MCF 10A (cell line): ENCODE data around the gene PNMA6A. TPM values are rescaled to one million over a fixed set of nuclear protein-coding genes. Genes with fewer than 3 reads are reported as not detected.

Experiments used
- BruUV-seq: library from RNA; stranded (reverse); fragments of 400-500 nt; replicated peaks from 2 replicates; lab custom pipeline; 2021; lab: Mats Ljungman, UMichigan
- CTCF ChIA-PET: fragments of 300-600 bp; sonication (Branson Sonifier 250); formaldehyde crosslinking; extraction: SDS; loops from one replicate; lab custom pipeline; 2021; ENCODE audit warnings: antibody characterized with exemption, inconsistent platforms; lab: Yijun Ruan, JAX
- POLR2A ChIA-PET: fragments of 300-600, 350-650 bp; sonication (Branson Sonifier 250); formaldehyde crosslinking; extraction: SDS; loops from one replicate; lab custom pipeline; 2020; ENCODE audit warnings: antibody characterized with exemption, inconsistent platforms; lab: Yijun Ruan, JAX
- DNase-seq: peaks from one replicate; pipeline ENCODE4 v3.0.0-alpha.2; 2018; ENCODE audit not compliant: unreplicated experiment
- H3K27ac Mint-ChIP-seq: one replicate; pipeline ENCODE4 v1.8.0; 2022; ENCODE audit warnings: mild to moderate bottlenecking, low read depth, mixed read lengths; ENCODE audit not compliant: unreplicated experiment
- H3K27me3 Mint-ChIP-seq: one replicate; pipeline ENCODE4 v1.8.0; 2022; ENCODE audit warnings: mixed read lengths; ENCODE audit not compliant: insufficient read depth, unreplicated experiment
- H3K36me3 Mint-ChIP-seq: one replicate; pipeline ENCODE4 v1.8.0; 2022; ENCODE audit warnings: mild to moderate bottlenecking, moderate library complexity, mixed read lengths; ENCODE audit not compliant: insufficient read depth, unreplicated experiment
- H3K4me1 Mint-ChIP-seq: one replicate; pipeline ENCODE4 v1.8.0; 2022; ENCODE audit warnings: mixed read lengths; ENCODE audit not compliant: insufficient read depth, unreplicated experiment
- H3K4me3 Mint-ChIP-seq: one replicate; pipeline ENCODE4 v1.8.0; 2022; ENCODE audit warnings: mild to moderate bottlenecking, moderate library complexity, mixed read lengths; ENCODE audit not compliant: unreplicated experiment
- H3K9me3 Mint-ChIP-seq: one replicate; pipeline ENCODE4 v1.8.0; 2022; ENCODE audit warnings: mixed read lengths; ENCODE audit not compliant: unreplicated experiment
- CTCF ChIP-seq: fragments of 200-600 bp; IDR thresholded peaks from one replicate; pipeline ENCODE4 v1.8.0; 2022; ENCODE audit warnings: antibody characterized with exemption, mild to moderate bottlenecking; ENCODE audit not compliant: unreplicated experiment
- intact Hi-C: fragments of 100-400 bp; cut with micrococcal nuclease; formaldehyde crosslinking; loops from 2 replicates; pipeline ENCODE4 v1.14.1; 2022
- total RNA-seq: library from RNA; stranded (reverse); gene quantifications from 2 replicates; pipeline ENCODE4 v1.2.3, GENCODE V29; 2022

PNMA6A gene
- total RNA-seq, 1 experiment from 2014 or later, result not detected

DNA sequence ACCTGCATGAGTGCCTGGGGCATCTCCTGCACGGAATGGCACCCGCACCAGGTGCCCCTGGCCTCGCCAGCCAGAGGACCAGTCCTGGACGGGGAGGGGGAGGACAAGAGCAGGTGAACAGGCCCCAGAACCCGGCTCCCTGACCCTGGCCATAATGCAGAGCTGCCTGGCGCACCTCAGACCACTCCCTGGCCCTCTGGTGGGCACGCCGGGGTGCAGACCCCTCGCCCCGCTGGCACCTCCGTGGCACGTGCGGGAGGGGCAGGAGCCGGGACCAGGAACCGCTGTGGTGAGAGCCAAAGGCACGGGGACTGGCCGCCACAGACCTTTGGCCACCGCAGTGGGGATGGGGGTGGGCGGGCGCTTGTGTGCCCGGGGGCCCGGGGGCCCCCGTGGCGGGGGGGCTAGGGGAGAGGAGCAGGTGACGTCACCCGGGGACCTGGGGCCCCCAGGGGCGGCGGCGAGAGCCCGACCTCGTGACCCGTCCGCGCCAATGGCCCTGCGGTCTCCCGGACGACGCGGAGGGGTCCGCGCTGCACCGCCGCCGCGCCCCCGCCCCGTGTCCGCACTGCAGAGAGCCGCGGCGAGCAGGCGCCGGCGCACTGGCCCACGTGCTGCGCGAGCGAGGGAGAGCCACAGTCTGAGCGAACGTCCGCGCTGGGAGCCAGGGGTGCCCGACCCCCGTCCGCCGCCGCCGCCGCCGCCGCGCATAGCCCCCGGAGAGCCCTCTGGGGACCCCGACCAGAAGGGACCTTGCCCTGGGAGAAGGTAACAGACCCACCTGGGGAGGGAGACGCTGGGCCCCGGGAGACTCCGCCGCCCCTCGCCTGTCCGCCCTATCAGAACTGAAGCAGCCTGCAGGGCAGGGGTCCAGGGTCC lies 16.1 kb upstream of the PNMA6A start, which contains the start of gene PNMA3:
Gene PNMA3 (plus strand): TSS at position 600 of the 879 bp plus-strand sequence. CDS start 586 bp downstream, outside the sequence.
- H3K4me3 Mint-ChIP-seq, result no peak within 1 kb of the TSS
- no TSS peak for BruUV-seq

DNA sequence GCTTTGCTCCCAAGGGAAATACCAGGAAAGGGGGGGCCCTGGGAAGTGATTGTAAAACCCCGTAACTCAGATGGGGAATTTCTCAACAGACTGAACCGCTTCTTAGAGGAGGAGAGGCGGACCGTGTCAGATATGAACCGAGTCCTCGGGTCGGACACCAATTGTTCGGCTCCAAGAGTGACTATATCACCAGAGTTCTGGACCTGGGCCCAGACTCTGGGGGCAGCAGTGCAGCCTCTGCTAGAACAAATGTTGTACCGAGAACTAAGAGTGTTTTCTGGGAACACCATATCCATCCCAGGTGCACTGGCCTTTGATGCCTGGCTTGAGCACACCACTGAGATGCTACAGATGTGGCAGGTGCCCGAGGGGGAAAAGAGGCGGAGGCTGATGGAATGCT lies 15.0 kb upstream of the PNMA6A start:
- Mint-ChIP-seq H3K27me3 (peaks cover 10% of the 10 kb centered on the region), H3K27ac (no peak overlapping the region), H3K36me3 (no peaks in the 10 kb centered on the region), H3K9me3 (no peaks in the 10 kb centered on the region), H3K4me3 (no peak overlapping the region), H3K4me1 (no peaks in the 10 kb centered on the region)
- no peak for TF ChIP-seq CTCF
- POLR2A ChIA-PET, result no interaction called here
- intact Hi-C loops, result no loop called here
- CTCF ChIA-PET, result no interaction called here
- no peak for DNase-seq
- no TSS peak for BruUV-seq

More for the DNA sequence above, 16.1 kb upstream of the PNMA6A start, which contains the start of gene PNMA3:
- no peak for TF ChIP-seq CTCF
- POLR2A ChIA-PET, result no interaction called here
- DNase-seq, result no peak
- Mint-ChIP-seq H3K27me3 (peaks cover 17% of the 10 kb centered on the region), H3K9me3 (no peaks in the 10 kb centered on the region), H3K27ac (no peak within 1 kb of the TSS), H3K4me1 (no peaks in the 10 kb centered on the region), H3K36me3 (no peaks in the 10 kb centered on the region)
- intact Hi-C loops, result no loop called here
- CTCF ChIA-PET, result no interaction called here

GRCh38 chrX:153059191-153060094 lies 12.8 kb upstream of the PNMA6A start:
- H3K36me3 Mint-ChIP-seq, result no peaks in the 10 kb centered on the region
- H3K27me3 Mint-ChIP-seq, result no peaks in the 10 kb centered on the region
- no TSS peak for BruUV-seq
- H3K27ac Mint-ChIP-seq, result no peak overlapping the region
- intact Hi-C loops, result no loop called here
- no peaks in the 10 kb centered on the region for H3K9me3 Mint-ChIP-seq
- H3K4me1 Mint-ChIP-seq, result no peaks in the 10 kb centered on the region
- TF ChIP-seq CTCF, result no peak
- ChIA-PET CTCF (interaction anchor here (0.6 to 1.2 kb wide), 2 partner anchors 27 to 624 kb away, joined by 3 read pairs; no protein-coding TSS in a partner anchor), POLR2A (no interaction called here)
- H3K4me3 Mint-ChIP-seq, result no peak overlapping the region
- DNase-seq, result no peak

DNA sequence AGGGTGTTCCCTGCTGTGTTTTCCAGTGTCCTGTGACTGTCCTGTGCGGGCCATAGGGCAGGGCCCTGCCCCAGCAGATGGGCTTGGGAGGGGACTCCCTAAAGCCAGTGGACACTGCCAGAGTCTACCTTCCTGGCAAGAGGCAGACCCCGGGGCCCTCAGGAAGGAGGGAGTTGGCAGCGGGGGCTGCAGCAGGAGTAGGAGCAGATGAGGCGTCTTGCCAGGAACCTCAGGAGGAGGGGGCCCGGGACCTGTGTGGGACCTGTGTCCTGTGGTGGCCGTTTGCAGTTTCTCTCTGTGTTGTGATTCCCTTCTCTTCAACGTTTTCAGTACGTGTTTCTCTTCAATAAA lies 12.2 kb upstream of the PNMA6A start:
- no peaks in the 10 kb centered on the region for H3K27me3 Mint-ChIP-seq
- DNase-seq, result no peak

More for the DNA sequence above, 12.2 kb upstream of the PNMA6A start:
- Mint-ChIP-seq H3K27ac (no peak overlapping the region), H3K4me3 (no peak overlapping the region), H3K36me3 (no peaks in the 10 kb centered on the region), H3K9me3 (no peaks in the 10 kb centered on the region), H3K4me1 (no peaks in the 10 kb centered on the region)
- intact Hi-C loops, result no loop called here
- CTCF ChIA-PET, result interaction anchor here (0.6 kb wide), 1 partner anchor 624 kb away, joined by 3 read pairs; no protein-coding TSS in a partner anchor
- TF ChIP-seq CTCF, result no peak
- BruUV-seq, result no TSS peak
- POLR2A ChIA-PET, result no interaction called here
